GM19452 (cell line): ENCODE measurements around the gene RAPGEF6.
"Not testable (repeated sequence)": the region's sequence is repeated elsewhere in the genome, so short reads cannot be mapped to it uniquely, and the experiment has no call there.

Source experiments
- ATAC-seq: cut with Tn5 transposase; IDR thresholded peaks from one replicate; pipeline ENCODE4 v1.9.1; 2021; ENCODE audit not compliant: unreplicated experiment

RAPGEF6 gene

DNA sequence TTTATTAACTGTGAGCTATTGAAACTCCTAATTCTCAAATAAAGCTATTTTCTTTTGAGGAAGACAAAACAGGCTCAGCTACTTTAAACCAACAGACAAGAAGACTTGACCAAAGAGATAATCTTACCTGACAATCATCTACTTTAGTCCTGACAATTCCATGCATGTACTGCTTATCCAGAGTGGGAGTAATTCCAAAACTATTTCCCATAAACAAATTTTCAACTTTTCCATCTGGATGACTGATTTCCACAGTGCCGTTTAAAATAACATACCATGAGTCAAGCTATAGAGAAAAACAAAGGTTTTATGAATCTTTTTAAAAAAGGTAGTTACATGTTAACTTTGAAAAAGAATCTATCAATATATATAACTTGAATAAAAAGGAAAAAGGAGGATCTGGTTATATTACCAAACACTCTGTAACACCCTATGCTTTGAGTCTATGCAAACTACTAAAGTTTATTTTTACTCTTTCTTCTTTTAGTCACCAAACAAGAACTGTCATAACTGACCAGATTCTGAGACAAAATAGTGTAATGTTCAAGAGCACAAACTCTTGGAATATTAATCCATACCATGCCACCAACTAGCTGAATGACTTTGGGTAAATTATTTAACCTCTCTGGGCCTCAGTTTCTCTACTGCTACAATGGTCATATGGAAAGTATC, 129.7 kb downstream of the RAPGEF6 start:
- ATAC-seq: no peak

DNA sequence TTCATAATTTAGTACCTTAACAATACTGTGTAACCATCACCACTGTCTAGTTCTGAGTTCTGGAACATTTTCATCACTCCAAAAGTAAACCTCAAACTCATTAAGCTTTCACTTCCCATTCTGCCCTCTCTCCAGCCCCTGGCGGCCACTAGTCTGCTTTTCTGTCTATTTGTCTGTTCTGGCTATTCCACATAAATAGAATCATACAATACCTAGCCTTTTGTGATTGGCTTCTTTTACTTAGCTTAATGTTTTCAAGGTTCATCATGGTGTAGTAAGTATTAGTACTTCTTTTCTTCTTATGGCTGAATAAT, 138.7 kb downstream of the RAPGEF6 start:
- peak; percentile 93 for ATAC-seq

DNA sequence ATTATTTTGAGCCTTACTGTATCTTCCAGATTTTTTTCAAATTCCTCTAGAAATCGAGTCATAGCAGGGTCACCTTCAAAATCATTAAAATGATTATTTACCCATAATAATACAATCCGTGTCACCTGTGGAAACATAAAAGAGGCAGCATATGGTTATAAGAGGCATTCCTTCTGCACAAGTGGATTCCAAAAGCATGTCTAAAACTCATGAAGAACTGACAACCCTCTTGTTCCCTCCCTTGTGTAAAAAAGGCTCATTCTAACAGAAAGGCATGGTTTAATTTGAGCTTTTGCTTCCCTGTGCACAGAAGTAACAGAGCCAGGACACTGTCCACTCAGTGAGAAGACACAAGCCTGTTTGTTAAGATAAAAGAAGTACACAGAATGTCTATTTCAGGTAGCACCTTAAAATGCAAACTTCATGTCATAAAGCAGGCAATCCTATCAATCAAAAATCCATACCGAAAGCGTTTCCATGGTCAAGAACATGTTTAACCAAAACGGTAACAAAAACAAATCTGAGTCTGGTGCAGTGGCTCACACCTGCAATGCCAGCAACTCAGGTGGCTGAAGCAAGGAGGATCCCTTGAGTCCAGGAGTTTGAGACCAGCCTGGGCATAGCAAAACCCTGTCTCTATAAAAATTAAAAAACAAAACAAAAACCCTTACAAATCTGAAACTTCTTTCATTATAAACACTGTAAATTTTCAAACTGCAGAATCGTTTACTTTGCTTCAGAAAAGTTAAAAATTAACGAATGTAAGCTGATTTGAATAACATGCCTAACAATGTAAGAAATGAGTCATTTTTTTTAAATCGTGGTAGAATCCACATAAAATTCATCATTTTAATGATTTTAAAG, 139.3 kb downstream of the RAPGEF6 start:
- ATAC-seq: peak; percentile 39

DNA sequence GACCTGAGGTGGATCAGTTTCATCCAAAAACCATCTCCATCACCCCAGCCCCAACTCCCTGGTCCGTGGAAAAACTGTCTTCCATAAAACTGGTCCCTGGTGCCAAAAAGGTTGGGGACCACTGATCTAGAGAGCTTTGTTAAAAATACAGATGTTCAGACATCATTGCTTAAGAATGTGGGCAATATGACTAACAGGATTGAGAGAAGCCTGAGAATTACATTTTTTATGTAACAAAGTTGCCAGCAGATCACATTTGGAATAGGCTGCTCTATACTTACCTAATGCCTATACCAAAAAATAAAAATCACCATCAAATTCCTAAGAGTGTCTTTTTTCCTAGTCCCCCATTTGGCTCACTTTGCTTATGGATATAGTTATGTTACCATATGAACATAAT, 143.3 kb downstream of the RAPGEF6 start:
- ATAC-seq: no peak

DNA sequence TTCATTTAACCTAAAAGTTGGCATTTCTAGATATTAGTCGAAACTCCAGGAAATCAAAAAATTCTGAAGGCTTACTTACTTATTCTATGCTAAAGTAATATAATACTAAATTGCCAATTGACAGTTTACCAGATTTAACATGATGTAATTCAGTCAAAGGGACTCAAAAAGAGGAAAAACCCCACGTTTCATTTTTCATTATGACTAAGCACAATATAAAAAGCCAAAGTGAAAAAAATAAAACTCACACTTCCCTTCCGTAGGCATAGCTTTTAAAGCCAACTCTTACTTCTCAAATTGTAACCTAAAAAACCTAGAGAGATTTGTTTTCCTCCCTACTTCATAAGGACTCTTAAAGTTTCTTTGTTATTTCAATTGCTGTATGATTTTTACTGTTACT, 146.6 kb downstream of the RAPGEF6 start:
- ATAC-seq: peak; percentile 79

DNA sequence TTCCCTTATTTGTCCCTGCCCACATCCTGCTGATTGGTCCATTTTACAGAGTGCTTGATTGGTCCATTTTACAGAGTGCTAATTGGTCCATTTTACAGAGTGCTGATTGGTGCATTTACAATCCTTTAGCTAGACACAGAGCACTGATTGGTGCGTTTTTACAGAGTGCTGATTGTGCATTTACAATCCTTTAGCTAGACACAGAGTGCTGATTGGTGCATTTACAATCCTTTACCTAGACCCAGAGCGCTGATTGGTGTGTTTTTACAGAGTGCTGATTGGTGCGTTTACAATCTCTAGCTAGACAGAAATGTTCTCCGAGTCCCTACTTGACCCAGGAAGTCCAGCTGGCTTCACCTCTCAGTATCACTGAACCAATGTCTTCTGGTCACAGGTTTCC, 147.7 kb downstream of the RAPGEF6 start:
- ATAC-seq: not testable (repeated sequence)

DNA sequence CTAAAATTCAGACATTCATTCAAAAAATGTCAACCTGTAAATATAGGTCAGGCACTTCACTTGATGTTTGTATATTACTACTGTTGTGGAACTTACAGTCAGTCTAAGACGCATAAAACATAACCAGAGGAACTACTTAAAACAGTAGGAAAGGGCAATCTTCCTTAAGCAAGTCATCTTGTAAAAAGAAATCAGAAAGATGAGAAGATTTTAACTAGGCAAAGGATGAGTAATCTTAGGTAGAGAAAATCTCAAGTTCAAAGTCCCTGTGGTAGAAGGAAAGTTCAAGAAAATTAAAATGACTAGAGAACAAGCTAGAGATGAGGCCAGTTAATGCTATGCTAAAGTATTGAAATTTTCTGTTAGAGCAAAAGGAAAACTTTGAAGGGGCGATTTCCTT, 152.4 kb downstream of the RAPGEF6 start:
- no peak for ATAC-seq

DNA sequence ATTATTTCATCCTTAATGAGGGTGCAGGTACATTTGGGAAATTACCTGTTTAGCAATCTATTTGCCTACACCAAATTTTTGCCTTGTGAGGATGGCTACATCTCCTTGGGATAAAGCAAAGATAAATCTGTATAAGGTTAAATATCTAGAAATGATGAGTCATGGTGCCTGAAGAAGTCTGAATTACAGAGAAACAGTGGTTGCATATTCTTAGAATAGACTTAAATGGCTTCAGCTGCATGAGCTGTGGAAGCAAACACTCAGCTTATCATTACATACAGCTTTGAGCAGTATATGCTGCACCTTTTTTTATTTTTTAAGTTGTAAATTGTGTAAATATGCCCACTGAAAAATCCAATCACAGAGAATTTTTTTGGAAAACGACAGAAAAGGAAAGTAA, 153.5 kb downstream of the RAPGEF6 start:
- no peak for ATAC-seq

DNA sequence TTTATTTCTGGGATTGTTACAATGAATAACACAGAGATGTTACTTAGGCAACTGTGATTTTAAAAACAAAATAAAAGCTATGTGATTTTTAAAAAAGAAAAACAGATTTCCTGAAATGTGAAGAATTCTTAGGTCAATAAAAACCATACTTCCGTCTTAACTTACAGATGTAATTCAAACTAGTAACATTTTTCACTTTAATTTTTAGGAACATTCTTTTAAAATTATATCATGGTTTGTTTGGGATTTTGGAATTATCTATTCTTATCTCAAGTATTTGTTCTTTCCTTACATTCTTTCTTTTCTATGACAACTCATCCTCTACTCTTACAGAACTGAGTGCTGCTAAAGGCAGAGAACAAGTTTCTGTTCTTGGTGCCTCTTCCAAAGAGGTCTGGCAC, 159.5 kb downstream of the RAPGEF6 start:
- ATAC-seq: no peak

DNA sequence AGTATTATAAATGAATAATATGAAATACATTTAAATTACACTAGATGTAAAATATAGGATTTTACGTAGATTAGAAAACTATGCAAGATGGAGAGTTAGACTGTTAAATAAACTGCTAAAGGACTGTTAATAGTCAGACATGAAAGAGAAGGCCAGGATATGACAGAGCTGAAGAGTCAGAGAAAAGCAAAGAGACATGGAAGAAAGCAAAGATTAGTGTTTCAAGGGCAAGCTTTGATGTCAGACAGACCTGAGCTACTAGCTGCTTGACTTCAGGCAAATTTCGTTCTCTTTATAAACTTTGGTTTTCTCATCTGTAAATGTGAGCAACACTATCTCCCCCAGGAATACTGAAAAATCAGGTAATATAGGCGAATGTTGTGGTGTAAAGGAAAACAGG, 161.3 kb downstream of the RAPGEF6 start:
- no peak for ATAC-seq

DNA sequence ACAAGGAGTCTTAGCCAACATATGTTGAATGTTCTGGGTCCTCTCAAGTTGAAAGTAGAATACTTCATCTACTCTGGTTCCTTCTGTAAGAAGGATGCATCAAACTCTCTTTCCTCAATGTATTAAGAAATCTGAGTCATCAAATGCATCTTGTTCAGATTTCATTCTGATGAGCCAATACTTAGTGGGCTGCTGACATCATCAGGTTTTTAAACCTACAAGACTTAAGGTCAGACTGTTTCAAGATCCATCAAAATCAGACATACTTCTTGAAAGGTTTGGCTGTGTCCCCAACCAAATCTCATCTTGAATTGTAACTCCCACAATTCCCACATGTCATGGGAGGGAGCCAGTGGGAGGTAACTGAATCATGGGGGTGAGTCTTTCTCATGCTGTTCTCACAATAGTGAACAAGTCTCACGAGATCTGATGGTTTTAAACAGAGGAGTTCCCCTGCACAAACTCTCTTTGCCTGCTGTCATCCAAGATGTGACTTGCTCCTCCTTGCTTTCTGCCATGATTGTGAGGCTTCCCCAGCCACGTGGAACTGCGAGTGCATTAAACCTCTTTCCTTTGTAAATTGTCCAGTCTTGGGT, 168.8 kb downstream of the RAPGEF6 start:
- ATAC-seq: no peak

DNA sequence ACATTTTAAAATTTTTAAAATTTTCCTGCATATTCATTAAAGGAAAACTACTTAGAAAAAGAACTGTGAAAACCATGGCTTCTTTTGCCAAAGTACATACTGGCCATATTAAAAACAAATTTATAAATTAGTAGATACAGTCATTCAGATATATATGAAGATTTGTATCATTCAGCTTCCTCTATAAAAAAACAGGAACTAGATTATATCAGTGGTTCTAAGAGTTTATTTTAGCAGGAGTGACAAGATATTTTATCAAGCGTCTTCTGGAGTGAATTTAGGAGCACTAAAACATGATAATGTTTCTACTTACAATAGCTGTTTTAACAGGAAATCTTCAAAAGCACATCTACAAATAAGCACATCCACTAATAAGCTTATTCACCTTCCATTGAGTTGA, 171.4 kb downstream of the RAPGEF6 start:
- no peak for ATAC-seq

DNA sequence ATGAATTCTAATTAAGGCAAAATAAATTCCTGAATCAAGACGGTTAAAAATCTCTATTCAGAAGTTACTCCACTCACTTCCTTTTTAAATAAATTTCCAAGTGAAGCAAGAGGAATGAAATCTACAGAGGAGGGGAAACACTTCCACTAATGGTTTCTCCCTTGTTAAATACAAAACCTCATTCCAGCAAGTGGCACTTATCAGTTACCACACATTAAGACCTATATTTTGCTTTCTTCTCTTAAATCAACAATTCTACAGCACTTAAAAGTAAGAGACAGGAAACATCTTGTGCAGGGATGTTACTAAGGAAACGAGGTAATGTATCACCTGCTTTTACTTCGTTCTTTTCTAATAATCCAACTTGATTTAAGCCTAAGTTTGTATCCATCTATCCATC, 172.6 kb downstream of the RAPGEF6 start:
- ATAC-seq: no peak

DNA sequence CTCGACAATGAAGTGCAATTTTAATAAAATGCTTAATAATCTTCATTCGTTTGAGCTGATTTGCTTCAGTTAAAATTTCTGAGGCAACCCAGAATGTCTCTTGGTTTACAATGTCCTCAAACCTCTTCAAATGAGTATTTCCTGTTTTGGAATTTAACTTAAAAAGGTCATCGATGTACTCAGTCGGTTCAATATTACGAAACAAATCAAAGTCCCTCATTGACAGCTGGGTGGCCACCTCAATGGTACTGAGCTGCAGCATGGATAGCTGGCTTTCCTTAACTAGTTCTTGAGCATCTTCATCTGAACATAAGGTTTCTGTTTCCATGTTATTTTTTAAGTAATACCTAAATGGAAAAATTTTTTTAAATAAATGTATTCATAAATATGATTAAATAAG, 173.3 kb downstream of the RAPGEF6 start:
- no peak for ATAC-seq

DNA sequence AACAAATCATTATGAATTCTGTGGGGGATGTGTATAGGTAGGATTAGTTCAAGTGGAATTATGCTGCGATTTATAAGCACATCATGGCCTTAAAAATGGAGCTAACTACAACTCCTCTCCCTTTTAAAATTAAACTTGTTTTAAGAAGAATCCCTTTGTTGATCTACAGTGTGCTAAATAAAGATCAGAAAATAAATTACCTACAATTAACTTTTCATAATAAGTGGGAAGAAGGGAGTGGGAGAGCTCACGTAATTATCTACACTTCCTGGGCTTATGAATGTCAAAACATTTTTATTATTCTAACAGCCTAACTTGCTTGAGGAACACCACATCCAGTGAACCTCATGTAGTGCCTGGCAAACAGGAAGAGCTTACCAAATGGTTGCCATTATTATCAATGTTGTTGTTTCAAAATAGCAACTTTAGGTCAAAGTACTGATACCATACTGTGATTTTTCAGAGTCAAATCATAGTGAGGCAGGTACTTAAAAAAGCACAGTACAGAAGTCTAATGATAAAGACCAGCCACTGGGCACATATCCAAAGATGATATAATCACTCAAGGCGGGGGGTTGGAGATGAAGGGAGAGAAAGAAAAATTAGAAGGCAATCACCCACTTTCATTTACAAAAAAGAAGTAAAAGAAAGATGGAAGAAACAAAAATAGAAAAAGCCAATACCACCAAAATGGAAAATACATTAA, 174.0 kb downstream of the RAPGEF6 start:
- ATAC-seq: no peak

DNA sequence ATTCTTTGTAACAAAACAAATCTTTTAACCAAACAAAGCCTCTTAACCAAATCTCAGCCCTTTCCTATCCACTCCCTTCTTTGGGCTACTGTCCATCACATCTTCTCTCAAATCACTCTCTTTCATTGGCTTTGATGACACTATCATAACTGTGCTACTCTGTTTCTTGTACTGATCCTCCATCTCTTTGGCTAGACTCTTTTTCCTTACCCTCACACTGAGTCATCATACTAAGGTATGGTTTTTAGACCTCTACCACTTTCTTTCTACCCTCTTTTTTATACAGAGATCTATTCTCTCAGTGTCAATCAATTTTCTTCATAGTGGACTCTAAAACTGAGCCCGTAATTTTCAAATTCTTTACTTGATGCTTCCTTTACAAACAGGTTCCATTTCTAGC, 174.9 kb downstream of the RAPGEF6 start:
- no peak for ATAC-seq

DNA sequence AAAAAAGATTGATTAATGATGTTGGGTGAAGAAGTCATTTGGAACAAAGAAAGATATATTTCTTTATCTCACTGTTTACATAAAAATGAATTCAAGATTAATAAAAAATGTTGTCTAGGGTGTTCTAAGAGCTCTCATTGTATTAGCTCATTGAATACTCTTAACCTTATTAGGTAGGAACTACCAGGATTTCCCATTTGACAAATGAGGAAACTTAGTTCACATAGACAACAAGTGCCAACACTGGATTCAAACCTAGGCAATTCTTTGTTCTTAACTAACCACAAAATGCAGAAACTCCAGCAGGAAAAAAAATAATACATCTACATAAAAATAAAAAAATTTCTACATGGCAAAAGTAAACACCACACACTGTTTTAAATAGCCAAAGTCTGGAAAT, 175.8 kb downstream of the RAPGEF6 start:
- no peak for ATAC-seq

DNA sequence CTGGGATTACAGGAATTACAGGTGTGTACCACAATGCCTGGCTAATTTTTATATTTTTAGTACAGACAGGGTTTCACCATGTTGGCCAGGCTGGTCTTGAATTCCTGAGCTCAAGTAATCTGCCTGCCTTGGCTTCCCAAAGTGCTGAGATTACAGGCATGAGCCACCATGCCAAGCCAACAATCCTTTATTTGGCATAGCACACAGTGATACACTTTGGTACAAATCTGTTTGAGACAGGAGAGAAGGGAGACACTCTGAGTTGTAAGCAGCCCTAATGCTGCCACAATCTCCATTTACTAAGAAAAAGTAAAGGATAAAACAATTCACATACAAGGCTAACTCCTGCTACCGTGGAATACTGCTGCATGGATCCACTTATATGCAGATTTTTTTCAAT, 177.8 kb downstream of the RAPGEF6 start:
- ATAC-seq: no peak

DNA sequence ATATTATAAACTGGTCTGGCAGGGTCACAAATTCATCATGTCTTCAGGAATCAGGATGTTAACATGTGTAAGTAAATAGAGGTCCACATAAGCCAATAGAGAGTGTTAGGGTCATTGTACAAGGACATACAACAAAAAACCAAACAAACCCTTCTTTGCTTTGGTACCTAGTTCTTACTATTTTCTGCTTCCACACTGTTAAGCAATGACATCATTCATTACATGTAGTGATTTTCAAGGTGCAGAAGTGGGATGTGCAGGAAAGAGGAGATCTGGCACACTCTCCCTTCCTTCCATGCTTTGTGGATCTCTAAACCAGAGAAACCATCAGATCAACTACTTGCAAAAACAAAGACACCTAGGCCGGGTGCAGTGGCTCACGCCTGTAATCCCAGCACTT, 184.1 kb downstream of the RAPGEF6 start:
- no peak for ATAC-seq

DNA sequence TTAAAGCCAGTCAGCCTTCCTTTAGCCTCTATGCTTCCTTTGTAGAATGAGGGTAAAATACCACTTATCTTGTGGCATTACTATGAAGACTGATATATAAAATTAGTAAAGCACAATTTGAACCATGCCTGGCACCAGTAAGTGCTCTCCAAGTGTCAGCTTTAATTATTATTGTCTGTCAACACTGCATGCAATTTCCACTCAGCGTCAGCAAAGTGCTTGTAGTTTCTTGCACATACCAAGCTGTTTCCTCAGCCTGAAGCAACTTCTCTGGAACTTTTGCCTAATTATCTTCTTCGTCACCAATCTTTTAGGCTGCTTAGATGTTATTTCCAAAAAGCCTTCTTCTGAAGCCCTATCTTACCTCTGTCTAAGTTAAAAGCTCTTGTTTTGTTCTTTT, 193.8 kb downstream of the RAPGEF6 start:
- no peak for ATAC-seq

DNA sequence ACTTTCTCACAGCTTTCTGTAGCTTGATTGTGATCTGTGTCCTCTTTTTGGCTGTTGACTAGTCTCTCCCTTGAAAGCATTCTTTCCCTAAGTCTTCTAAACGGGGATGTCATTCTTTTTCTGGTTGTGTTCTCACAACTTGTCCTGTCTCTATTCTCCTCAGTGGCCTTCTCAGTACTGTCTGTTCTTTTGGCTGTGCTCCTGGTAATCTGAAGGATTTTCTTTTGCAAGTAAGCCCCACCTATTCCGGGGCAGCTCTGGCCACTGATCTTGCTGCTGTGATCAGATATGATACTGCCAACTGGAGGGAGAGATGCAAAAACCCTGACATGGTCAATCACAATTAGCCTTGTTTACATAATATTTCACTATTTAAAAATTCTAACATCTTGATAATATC, 198.9 kb downstream of the RAPGEF6 start:
- no peak for ATAC-seq

DNA sequence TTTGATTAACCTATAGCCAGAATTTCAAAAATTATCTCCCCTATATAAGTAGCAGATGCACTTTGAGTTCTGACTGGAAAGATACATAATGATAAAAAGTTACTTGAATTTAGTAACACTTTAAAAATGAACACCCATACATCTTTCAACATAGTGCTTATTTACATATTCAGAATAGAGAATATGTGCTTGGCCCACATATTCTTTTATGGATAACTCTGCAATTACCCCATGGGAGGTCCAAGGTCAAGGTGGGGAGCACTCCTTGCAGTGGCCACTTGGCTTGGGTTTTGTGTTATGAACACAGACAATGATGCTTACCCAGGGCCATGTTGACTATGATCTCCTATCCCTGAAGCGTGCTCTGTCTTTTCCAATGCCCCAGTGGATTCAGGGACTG, 201.9 kb downstream of the RAPGEF6 start:
- ATAC-seq: no peak
